Nucleus accumbens (tissue), 56 donors: ENCODE data around the gene AGO4.
"Not testable (repeated sequence)": the region's sequence is repeated elsewhere in the genome, so short reads cannot be mapped to it uniquely, and the experiment has no call there.

ENCODE experiments used
- DNase-seq, 56 donors: peaks; one replicate each; lab custom pipeline; 2025; lab: John Stamatoyannopoulos, UW

The AGO4 gene

DNA sequence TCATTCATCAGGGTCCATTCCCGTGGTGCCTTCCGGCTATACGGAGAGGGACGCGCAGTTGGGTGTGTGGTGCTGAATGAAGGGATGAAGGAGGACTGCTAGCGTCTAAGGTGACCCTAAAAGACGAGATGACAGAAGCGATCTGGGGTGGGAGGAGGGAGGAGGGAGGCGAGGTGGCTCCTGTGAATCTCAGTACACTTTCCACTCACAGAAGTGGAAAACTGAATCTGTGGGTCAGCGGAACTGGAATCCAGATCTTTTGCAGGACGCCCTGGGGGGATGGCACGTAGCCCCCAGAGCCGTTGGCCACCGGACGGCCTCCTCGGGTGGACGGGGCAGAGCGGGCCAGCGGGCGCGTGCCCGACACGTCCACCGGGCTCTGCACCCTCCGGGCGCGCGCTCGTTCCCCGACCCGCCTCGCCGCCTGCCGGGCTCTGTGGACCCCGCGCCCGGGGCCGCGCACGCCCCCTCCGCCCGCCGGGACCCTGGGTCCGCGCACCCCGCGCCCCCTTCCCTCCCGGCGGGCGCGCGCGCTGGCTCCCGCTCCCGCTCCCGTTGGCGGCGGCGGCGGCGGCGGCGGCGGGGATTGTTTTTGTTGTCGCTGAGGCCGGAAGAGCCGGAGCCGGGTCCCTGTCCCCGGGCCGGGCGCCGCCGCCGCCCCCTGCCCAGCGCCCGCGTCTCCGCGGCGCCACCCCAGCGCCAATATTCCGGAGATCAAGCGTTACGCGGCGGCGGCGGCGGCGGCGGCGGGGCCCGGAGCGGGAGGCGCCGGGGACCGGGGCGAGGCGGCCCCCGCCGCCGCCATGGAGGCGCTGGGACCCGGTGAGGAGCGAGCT is at the start of gene AGO4:
Gene AGO4 (plus strand): TSS at position 403 of the 836 bp plus-strand sequence. CDS start 401 bp downstream, at position 804.
- peak in 44 of 56 donors; percentile 10 to 74 (median 44) for DNase-seq

DNA sequence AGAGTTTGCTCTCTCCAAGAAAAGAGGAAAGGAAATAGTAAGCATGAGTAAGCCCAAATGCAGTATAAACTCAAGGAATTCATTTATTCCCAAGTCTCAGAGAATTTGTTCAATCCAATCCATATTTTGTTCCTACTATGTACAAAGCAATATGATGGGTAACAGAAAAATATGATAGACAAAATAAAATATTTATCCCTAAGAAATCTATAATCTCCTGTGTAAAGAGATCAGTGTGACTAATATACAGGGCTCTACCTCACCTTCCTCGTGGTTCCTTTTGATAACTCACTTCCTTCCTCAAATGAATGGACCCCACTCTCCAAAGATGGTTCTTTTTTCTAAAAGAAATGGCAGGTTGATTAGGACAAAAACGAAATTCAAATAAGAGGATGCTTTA is 45.7 kb upstream of the AGO4 start:
- DNase-seq, result no peak

DNA sequence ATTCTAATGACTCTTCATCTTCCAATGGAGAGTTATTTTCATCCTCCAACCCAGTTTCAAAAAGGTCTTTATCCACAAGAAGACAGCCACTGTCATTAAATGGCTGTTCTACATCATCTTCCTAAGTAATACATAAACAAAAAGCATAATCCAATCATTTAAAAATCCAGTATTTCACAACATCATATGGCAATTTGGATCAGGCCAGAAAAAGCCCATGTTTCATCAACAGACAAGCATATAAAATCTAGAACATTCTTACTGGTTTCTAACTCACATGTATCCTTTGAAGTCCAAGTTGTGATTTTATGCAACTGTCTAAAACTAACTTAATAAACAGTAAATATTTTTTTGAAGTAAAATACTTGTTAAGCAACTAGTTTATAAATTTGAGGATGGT is 44.6 kb upstream of the AGO4 start:
- no peak for DNase-seq

DNA sequence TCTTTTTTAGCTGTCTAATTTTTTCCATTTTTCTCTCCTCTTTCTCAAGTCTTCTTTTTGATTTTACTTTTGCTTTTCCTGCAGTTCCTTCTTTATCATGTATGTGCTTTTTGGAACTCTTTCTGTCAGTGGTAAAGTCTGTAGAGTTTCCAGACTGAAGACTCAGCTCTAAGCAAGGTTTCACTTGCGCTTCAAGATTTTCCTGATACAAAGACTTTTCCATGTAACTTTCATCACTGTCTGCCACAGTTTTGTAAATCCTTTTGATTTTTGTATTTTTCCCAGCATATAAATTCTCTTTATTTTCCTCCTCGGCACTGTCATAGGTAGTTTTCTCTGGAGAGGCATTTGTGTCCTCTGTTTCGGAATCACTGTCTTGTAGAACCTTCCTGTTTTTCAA is 43.5 kb upstream of the AGO4 start:
- no peak for DNase-seq

DNA sequence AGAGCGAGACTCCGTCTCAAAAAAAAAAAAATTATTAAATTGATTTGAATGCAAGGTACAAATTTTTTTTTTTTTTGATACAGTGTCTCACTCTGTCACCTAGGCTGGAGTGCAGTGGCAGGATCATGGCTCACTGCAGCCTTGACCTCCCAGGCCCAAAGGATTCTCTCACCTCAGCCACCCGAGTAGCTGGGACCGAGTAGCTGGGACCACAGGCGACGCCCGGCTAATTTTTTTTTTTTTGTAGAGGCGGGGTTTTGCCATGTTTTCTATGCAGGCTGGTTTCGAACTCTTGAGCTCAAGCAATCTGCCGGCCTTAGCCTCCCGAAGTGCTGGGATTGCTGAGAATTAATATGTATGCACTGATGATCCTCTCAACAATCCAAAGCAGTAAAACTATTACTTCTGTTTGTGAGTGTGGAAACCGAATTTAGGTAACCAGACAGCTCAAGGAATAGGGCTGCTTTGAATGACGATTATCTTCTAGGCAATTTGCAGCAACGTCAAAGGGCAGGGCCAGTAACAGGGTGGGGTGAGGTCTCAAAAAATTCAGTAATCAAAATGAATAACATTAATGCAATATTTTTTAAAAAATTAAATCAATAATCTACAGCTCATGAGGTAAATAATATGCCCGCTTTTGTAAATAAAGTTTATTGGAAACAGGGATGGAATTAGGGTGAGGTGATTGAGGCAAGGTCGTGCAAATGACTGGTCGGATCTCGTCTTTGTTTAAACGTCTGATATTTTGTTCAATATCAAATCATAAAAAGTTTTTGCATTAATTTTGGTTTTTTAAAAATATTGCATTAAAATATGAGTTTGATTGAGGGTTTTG is 39.2 kb upstream of the AGO4 start:
- no peak for DNase-seq

DNA sequence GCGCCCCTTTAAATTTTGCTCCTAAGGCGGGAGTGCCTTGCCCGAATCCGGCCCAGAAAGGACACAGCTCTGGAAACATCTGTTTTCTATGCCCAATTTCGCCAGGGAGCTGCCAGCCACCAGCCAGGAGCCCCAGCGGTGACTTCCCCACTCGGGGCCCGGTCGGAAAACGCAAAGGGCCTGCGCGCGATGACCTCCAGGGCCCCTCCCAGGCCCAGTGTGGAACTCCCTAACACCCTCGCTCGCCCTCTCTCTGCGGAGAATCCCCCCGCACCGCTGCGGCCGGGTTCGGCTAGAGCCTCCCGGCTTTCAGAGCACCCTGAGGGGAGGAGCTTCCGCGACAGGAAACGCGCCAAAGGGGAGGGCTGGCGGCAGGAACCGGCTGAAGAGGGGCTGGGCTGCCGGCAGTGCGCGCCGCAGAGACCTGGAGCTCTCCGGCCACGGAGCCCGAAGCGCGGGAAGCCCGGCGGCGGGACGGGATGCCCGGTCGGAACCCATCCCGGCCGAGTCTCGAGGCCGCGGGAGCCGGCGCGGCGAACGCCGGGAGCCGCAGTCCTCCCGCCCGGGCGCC is 38.5 kb upstream of the AGO4 start:
- DNase-seq, result peak in 52 of 56 donors; percentile 5 to 79 (median 52)

DNA sequence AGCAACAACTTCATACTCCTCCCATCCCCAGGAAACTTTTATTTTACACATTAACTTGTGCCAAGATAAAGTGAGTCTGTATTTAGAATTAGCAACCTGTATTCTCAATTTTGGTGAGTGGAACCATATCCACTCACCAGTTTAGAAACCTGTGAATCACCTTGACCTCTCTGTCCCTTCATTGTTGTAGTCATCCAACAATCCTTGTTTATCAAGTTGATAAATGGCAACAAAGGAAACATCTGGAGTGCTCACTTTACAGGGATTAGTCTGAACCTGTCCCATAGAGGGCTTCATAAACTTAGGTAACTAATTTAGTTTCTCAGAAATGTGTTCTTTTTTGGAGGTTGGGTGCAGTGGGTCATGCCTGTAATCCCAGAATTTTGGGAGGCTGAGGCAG is 34.1 kb upstream of the AGO4 start:
- no peak for DNase-seq

DNA sequence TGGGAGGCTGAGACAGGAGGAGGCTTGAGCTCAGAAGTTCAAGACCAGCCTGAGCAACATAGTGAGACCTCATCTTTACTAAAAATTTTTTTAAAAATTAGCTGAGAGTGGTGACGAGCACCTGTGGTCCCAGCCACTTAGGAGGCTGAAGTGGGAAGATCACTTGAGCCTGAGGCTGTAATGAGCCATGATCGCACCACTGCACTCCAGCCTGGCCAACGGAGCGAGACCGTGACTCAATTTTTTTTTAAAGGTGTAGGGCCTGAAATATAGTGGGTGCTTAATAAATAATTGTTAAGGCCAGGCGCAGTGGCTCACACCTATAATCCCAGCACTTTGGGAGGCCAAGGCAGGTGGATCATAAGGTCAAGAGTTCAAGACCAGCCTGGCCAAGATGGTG is 31.6 kb upstream of the AGO4 start:
- not testable (repeated sequence) for DNase-seq

DNA sequence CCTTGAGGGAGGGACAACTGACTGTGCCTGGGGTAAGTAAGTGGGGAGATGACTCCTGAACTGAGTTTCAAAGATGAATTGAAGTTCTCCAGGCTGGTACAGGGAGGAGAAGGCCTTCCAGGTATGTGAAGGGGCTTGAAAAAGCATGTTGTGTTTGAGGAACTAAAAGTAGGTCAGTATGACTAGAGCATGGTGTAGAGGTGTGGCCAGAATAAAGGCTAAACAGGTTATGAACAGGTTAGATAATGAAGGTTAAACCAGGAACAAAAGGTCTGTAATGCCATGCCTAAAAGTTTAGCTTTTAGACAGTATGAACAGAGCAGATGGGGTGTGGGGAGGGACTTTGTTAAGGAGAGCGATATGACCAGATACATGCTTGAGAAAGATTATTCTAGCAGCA is 30.7 kb upstream of the AGO4 start:
- DNase-seq, result no peak

DNA sequence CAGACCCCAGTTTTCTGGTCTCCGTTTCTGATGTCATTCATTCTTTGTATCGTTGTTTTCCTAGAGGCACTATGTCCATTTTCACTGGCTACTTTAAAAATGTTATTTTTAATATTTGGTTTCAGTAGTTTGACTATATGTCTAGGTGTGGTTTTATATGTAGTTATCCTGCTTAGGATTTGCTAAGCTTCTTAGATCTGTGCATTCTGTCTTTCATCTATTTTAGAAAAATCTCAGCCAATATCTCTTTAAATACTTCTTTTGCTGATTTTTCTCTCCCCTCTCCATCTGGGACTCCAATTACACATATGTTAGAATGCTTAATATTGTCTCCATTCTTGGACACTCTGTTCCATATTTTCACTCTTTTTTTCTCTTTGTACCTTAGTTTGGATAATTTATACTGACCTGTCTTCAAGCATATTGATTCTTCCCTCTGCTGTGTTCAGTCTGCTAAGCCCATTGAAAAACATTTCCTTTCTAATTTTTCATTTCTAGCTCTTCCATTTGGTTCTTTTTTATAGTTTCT is 24.7 kb upstream of the AGO4 start:
- no peak for DNase-seq

DNA sequence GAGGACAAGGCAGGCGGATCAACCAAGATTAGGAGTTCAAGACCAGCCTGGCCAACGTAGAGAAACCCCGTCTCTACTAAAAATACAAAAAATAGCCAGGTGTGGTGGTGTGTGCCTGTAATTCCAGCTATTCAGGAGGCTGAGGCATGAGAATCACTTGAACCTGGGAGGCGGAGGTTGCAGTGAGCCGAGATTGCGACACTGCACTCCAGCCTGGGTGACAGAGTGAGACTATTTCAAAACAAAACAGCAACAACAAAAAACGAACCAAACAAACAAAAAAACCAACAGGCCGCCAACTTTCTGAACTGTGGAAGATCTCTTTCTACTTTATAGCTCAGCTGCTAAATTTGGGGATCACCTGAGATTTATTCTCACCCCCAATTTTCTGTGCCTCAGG is 23.5 kb upstream of the AGO4 start:
- DNase-seq, result not testable (repeated sequence)

DNA sequence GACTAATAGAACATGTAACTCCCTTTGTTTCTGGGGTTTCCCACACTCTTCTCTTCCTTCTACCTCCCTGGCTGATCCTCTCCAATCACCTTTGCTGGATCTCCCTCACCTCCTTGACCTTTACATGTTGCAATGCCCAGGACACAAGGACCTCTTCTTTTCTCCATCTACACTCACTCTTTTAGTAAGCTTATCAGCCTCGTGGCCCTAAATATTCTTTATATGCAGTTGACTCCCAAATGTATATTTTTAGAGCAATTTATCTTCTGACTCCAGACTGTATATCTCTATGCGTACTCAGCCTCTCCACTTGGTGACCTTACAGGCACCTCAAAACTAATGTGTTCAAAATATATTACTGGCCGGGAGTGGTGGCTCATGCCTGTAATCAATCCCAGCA is 19.7 kb upstream of the AGO4 start:
- DNase-seq, result no peak

DNA sequence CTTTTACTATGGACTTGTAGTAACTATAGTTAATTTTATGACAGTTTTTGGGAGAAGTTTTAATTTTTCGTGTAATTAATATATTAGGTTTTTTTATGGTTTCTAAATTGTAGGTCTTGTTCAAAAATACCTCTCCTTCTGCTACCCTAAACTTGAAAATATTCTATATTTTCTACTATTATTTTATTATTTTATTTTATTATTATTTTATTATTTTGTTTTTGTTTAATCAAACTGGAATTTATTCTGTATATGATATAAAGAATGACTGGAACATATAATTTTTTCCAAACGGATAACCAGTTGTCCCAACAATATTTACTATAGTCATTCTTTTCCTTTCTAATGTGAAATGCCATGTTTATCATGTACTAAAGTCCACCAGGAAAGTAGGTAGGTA is 17.1 kb upstream of the AGO4 start:
- DNase-seq, result no peak

DNA sequence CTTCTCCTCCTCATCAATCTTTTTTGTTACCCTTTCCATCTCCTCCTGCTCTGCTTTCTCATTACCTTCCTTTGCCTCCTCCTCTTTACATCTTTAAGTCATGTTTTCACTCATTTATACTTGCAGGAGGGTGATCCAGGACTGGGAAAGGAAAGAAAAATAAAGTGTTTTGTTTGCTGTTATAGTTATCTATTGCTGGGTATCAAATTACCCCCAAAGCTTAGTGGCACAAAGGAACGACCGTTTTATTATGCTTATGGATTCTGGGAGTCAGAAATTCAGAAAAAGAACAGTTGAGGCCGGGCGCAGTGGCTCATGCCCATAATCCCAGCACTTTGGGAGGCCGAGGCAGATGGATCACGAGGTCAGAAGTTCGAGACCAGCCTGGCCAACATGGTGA is 12.5 kb upstream of the AGO4 start:
- DNase-seq, result no peak

DNA sequence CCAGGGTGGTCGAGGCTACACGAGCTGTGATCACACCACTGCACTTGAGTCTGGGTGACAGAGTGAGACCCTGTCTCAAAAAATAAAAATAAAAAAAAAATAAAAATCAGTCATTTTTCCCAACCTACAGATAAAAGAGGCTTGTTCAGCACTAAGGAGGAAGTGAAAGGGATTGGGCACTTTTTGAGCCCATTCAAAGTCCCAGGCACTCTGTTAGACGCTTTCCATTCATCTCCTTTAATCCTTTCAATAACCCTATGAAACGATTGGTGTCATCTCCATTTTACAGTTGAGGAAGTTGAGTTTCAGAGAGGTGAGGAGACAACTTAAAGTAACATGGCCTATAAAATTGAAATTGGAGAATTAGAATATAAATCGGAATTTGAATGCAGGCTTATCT is 10.4 kb upstream of the AGO4 start:
- no peak for DNase-seq

DNA sequence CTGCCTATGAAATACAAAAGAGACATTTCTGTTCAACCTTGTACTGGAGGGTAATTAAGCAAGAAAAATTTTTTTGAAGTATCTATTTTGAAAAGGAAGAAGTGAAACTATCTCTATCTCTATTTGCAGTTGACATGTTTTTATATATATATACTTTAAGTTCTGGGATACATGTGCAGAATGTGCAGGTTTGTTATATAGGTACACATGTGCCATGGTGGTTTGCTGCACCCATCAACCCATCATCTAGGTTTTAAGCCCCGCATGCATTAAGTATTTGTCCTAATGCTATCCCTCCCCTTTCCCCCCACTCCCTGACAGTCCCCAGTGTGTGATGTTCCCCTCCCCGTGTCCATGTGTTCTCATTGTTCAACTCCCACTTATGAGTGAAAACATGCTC is 9.8 kb upstream of the AGO4 start:
- DNase-seq, result not testable (repeated sequence)

DNA sequence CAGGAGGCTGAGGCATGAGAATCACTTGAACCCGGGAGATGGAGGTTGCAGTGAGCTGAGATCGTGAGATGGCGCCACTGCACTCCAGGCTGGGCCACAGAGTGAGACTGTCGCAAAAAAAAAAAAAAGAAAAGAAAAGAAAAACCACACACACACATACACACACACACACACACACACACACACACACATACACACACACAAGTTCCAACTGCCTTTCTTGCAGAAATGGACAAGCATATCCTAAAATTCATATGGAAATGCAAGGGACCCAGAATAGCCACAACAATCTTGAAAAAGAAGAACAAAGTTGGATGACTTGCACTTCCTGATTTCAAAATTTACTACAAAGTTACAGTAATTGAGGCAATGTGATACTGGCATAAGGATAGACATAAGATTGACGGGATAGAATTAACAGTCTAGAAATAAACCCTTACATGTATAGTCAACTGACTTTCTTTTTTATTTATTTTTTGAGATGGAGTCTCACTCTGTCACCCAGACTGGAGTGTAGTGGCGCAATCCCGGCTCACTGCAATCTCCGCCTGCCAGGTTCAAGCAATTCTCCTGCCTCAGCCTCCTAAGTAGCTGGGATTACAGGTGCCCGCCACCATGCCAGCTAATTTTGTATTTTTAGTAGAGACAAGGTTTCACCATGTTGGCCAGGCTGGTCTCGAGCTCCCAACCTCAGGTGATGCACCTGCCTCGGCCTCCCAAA is 7.5 kb upstream of the AGO4 start:
- not testable (repeated sequence) for DNase-seq

DNA sequence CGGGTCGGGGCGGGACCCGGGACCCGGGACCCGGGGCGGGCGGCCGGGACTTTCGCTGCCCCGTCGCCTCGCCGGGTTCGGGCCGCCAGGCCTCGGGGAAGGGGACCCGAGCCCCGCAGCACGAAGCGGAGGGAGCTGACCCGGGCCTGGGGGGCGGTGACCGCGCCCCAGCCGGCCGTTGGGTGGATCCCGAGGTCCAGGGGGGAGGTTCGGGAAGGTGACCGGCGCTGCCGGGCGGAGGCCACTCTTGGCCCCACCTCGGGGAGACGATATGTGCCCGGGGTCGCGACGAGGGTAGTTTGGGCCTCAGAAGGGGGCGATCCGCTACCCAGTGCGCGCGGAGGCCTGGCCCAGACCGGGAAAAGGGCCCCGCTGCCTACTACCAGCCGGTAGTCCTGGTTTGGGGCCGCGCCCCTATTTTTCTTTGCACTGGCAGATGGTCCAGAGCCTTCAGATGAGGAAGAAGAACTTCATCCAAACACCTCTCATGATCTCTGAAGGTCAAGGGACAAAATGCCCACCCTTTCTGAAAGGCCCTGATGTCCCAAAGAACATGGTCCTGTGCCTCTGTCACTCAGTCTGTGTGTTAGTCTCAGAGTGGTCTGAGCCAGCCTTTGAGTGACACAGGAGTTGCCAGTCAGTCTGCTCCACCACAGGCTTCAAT is 766 bp downstream of the AGO4 start:
- peak in 33 of 56 donors; percentile 2 to 61 (median 25) for DNase-seq

DNA sequence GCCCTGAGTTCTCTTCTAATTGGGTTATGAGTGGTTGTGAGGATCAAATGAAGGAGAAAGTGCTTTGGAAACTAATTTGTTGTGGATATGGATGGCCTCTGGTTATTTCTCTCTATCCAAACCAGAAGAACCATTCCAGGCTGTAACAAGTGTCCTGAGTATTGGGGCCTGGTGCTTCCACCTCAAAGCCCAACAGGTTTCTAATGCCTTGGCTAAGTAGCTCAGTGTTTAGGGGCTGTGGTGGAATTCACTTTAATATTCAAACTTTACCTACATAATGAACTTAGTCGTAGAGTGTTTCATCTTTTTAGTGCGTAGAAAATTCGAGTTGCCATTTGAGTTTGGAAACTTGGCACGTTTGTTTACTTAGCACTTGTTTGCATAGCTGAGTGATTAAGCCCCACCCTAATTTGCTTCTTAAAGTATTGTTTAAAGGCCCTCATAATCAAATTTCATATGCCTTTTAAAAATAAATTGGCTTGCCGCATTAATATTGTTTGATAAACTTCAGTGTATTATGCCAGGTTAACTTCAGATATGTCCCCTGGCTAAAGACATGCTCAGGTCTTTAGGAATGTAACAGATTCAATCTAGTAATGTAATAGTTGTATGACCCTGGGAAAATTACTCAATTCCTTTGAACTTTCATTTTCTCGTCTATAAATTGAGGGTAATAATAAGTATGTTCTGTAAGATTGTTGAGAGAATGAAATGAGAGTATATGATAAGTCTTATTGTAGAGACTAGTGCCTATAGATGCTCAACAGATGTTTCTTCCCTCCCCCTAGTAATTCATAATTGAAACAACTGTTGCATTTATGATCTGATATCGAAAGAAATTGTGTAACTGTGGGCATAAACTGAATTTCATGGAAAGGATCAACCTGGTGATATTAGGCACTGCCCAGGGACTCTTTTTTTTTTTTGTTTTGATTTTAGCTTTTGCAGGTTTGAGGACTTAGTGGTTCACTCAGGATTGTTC is 1.6 kb downstream of the AGO4 start:
- DNase-seq, result no peak
